GM06990 (cell line): ENCODE results near the gene PTH1R.

Experiments
- DNase-seq: peaks from one replicate; pipeline ENCODE4 v3.0.0-alpha.2; 2011; ENCODE audit not compliant: insufficient read length; ENCODE audit errors: extremely low read depth
- H3K27me3 ChIP-seq: replicated peaks from 2 replicates; pipeline ENCODE4 v1.6.0; 2011; ENCODE audit warnings: low read length; ENCODE audit not compliant: control insufficient read depth, insufficient read depth
- H3K36me3 ChIP-seq: 2 replicates; pipeline ENCODE4 v1.5.1; 2011; ENCODE audit warnings: low read length; ENCODE audit not compliant: control insufficient read depth, insufficient read depth
- H3K4me3 ChIP-seq: replicated peaks from 2 replicates; pipeline ENCODE4 v1.5.1; 2011; ENCODE audit warnings: low read depth, mild to moderate bottlenecking, control low read depth, low read length
- CTCF ChIP-seq: IDR thresholded peaks from 2 replicates; pipeline ENCODE4 v1.5.1; 2011; ENCODE audit warnings: low read length, control low read depth, mild to moderate bottlenecking, inconsistent platforms; ENCODE audit not compliant: insufficient read depth, poor library complexity, severe bottlenecking

PTH1R gene

GRCh38 chr3:46946856-46947545 is 69.5 kb downstream of the PTH1R start:
- Histone ChIP-seq H3K27me3 (no peaks in the 10 kb centered on the region), H3K4me3 (no peak overlapping the region), H3K36me3 (peaks cover 16% of the 10 kb centered on the region)
- no peak for DNase-seq
- no peak for TF ChIP-seq CTCF

GRCh38 chr3:46947546-46947901 is 70.0 kb downstream of the PTH1R start:
- TF ChIP-seq CTCF: no peak
- Histone ChIP-seq H3K4me3 (no peak overlapping the region), H3K36me3 (peaks cover 16% of the 10 kb centered on the region), H3K27me3 (no peaks in the 10 kb centered on the region)
- DNase-seq: no peak

- peaks cover 15% of the 10 kb centered on the region for H3K36me3 ChIP-seq
- no peak for TF ChIP-seq CTCF
- no peak overlapping the region for H3K4me3 ChIP-seq
- no peak for DNase-seq
- no peaks in the 10 kb centered on the region for H3K27me3 ChIP-seq
These were observed 70.7 kb downstream of the PTH1R start for GRCh38 chr3:46947981-46948791.

- Histone ChIP-seq H3K36me3 (peaks cover 14% of the 10 kb centered on the region), H3K4me3 (peak overlapping the region; percentile 5; the same call in 1 of the 2 replicates), H3K27me3 (no peaks in the 10 kb centered on the region)
- no peak for TF ChIP-seq CTCF
- no peak for DNase-seq
These were observed 71.5 kb downstream of the PTH1R start for GRCh38 chr3:46948830-46949671.

GRCh38 chr3:46950177-46950576 is 72.7 kb downstream of the PTH1R start:
- no peak for TF ChIP-seq CTCF
- Histone ChIP-seq H3K27me3 (no peaks in the 10 kb centered on the region), H3K36me3 (peaks cover 14% of the 10 kb centered on the region), H3K4me3 (no peak overlapping the region)
- DNase-seq: no peak
